Type B pancreatic cell (in vitro differentiated cells): ENCODE results near the gene TPM1. TPM values are rescaled to one million over a fixed set of nuclear protein-coding genes. Genes with fewer than 3 reads are reported as not detected.

ENCODE experiments used
- DNase-seq: peaks from one replicate; pipeline ENCODE4 v3.0.0; 2021; ENCODE audit warnings: mixed read lengths; ENCODE audit not compliant: unreplicated experiment; ENCODE audit errors: extremely low spot score
- H3K27ac Mint-ChIP-seq: 2 replicates; pipeline ENCODE4 v1.8.0; 2021; ENCODE audit warnings: mild to moderate bottlenecking, mixed read lengths
- H3K27me3 Mint-ChIP-seq: 2 replicates; pipeline ENCODE4 v1.8.0; 2021; ENCODE audit warnings: mixed read lengths
- H3K36me3 Mint-ChIP-seq: 2 replicates; pipeline ENCODE4 v1.8.0; 2021; ENCODE audit warnings: mixed read lengths
- H3K4me1 Mint-ChIP-seq: one replicate; pipeline ENCODE4 v1.8.0; 2021; ENCODE audit warnings: mixed read lengths; ENCODE audit not compliant: unreplicated experiment
- H3K4me3 Mint-ChIP-seq: 2 replicates; pipeline ENCODE4 v1.8.0; 2021; ENCODE audit warnings: mild to moderate bottlenecking, mixed read lengths
- H3K9me3 Mint-ChIP-seq: 2 replicates; pipeline ENCODE4 v1.8.0; 2021; ENCODE audit warnings: mixed read lengths
- CTCF ChIP-seq: fragments of 200-600 bp; sonication (generic); conservative IDR thresholded peaks from 2 replicates; pipeline ENCODE4 v1.5.0; 2021; ENCODE audit warnings: antibody characterized with exemption, mild to moderate bottlenecking
- total RNA-seq: library from RNA; stranded (reverse); gene quantifications from 2 replicates; pipeline ENCODE4 v1.2.1, GENCODE V29; 2021; ENCODE audit warnings: low replicate concordance

TPM1 gene
- total RNA-seq, 1 donor from 2014 or later: 447 TPM

- Mint-ChIP-seq H3K27ac (peak overlapping the region; percentile 90), H3K9me3 (no peaks in the 10 kb centered on the region), H3K4me3 (peak overlapping the region; percentile 86), H3K36me3 (peaks cover 40% of the 10 kb centered on the region), H3K4me1 (peaks cover 84% of the 10 kb centered on the region), H3K27me3 (no peaks in the 10 kb centered on the region)
- no peak for DNase-seq
- no peak for TF ChIP-seq CTCF
Observed at GRCh38 chr15:63048776-63049665, 6.5 kb downstream of the TPM1 start.

GRCh38 chr15:63049783-63050371, 7.3 kb downstream of the TPM1 start:
- DNase-seq: no peak
- Mint-ChIP-seq H3K4me1 (peaks cover 84% of the 10 kb centered on the region), H3K27me3 (no peaks in the 10 kb centered on the region), H3K36me3 (peaks cover 35% of the 10 kb centered on the region), H3K9me3 (no peaks in the 10 kb centered on the region), H3K4me3 (peak overlapping the region; percentile 86), H3K27ac (peak overlapping the region; percentile 90)
- TF ChIP-seq CTCF: no peak

- Mint-ChIP-seq H3K36me3 (peaks cover 30% of the 10 kb centered on the region), H3K27me3 (no peaks in the 10 kb centered on the region), H3K4me3 (peak overlapping the region; percentile 86), H3K27ac (peak overlapping the region; percentile 90), H3K9me3 (no peaks in the 10 kb centered on the region), H3K4me1 (peaks cover 84% of the 10 kb centered on the region)
- no peak for TF ChIP-seq CTCF
- no peak for DNase-seq
Observed at GRCh38 chr15:63050731-63051155, 8.2 kb downstream of the TPM1 start.

- H3K9me3 Mint-ChIP-seq: no peaks in the 10 kb centered on the region
- no peaks in the 10 kb centered on the region for H3K27me3 Mint-ChIP-seq
- DNase-seq: no peak
- TF ChIP-seq CTCF: no peak
- H3K4me1 Mint-ChIP-seq: peaks cover 78% of the 10 kb centered on the region
- H3K36me3 Mint-ChIP-seq: peaks cover 31% of the 10 kb centered on the region
- peak overlapping the region; percentile 90 for H3K27ac Mint-ChIP-seq
- peak overlapping the region; percentile 86 for H3K4me3 Mint-ChIP-seq
Observed at GRCh38 chr15:63051156-63052066, 8.9 kb downstream of the TPM1 start.

- H3K36me3 Mint-ChIP-seq: peaks cover 39% of the 10 kb centered on the region
- no peaks in the 10 kb centered on the region for H3K27me3 Mint-ChIP-seq
- H3K27ac Mint-ChIP-seq: peak overlapping the region; percentile 90
Observed at GRCh38 chr15:63052077-63052841, 9.7 kb downstream of the TPM1 start.

More at GRCh38 chr15:63052077-63052841, 9.7 kb downstream of the TPM1 start:
- DNase-seq: no peak
- Mint-ChIP-seq H3K9me3 (no peaks in the 10 kb centered on the region), H3K4me1 (peaks cover 73% of the 10 kb centered on the region), H3K4me3 (peak overlapping the region; percentile 42)
- TF ChIP-seq CTCF: no peak
